HCEC 1CT (cell line): ENCODE data around the gene NEURL1B.

Experiments used
- DNase-seq: peaks from one replicate; pipeline ENCODE4 v3.0.0-alpha.2; 2017

NEURL1B gene

GRCh38 chr5:172718527-172719114 is 77.6 kb downstream of the NEURL1B start:
- DNase-seq = no peak

- DNase-seq = no peak
Measured at GRCh38 chr5:172719211-172719610, 78.1 kb downstream of the NEURL1B start.

GRCh38 chr5:172720655-172721054 is 79.6 kb downstream of the NEURL1B start:
- DNase-seq = no peak

- peak; percentile 34 for DNase-seq
Measured at GRCh38 chr5:172721455-172722326, 80.6 kb downstream of the NEURL1B start.

DNA sequence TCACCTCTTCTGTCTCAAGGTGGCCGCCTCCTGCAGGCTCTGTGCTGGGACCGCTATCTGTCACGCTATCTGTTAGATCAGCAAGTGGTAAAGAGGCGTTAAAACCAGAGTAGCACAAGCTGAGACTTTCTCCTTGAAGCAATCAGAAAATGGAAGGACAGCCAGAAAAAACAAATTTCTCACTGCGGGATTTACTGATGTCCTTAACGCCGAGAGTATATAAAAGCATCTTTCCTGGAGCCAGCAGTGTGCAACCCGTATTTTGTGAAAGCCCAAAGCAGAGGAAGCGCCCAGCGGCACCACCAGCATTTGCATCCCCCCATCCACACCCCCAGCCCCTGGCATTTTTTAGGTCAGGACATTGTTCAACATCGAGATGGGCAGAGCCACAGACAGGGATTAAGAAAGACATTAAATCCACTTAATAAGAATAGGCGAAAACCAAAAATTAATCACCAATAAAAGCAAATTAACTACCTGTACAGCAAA is 81.3 kb downstream of the NEURL1B start:
- DNase-seq = no peak

DNA sequence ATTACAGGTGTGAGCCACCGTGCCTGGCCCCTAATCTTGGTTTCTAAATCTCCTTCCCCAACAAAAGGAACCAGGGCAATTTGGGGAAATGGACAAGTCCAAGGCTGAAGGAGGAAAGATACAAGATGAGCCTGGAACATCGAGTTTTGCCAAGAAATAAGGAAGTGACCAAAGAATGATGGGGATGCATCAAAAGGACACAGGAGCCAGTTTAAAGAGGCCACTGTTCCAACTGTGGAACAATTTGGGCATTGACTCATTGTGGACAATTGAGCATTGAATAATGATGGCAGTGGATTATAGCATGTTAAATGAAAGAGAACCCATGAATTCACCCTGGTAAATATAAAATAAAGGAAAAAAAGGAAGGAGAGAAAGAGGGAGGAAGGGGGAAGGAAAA is 82.4 kb downstream of the NEURL1B start:
- DNase-seq = no peak

DNA sequence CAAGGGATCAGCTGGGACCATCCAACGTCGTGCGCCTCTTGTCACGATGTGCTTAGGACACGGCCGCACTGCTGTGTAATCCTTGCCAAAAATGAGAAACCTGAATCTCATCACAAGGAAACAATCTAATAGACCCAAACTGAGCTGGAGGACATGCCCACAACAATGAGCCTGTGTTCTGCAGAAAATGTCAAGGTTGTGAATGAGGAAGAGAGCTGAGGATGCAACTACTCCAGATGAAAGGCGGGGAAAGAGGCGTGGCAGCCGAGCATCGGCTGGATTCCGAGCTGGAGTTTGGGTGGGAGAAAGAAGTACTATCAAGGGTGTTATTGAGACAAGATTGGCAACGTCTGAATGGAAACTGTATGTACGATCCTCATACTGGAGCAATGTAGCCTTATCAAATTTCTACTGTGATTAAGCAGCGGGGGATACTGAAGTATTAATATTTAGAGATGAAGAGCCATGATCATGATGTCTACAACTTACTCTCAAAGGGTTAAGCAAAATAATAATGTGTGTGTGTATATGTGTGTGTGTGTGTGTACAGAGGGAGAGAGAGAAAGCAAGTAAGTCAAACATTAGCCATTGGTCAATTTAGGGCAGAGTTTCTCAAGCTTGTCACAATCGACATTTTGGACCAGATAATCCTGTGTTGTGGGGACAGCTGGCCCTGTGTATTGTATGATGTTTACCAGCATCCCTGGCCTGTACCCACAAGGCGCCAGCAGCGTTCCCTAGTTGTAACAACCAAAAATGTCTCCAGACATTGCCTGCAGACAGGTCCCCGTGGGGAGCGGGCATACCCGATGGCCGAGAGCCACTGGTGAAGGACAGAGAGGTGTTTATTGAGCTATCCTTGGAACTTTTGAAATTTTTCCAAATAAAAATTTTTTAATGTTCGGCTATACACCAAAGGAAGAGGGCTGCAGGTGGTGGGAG is 83.5 kb downstream of the NEURL1B start:
- DNase-seq = no peak

DNA sequence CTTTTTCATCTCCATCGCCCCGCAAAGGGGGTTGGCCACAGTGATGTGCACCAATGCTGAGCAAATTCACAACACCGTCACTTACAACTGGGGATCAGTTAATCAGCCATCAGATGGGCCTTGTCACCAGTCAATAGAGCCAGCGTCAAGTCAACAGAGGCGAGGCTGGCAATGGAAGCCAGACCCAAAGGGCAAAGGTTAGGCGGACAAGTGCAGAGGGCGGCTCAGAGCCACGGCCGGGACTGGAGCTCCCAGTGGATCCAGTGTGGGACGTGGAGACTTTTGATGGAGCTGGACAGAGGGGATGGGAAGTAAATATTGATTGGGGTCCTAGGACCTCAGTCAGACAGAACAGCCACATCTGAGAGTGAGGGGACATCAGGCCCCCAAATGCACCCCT is 84.2 kb downstream of the NEURL1B start:
- no peak for DNase-seq

- no peak for DNase-seq
Measured at GRCh38 chr5:172725785-172726184, 84.7 kb downstream of the NEURL1B start.

DNA sequence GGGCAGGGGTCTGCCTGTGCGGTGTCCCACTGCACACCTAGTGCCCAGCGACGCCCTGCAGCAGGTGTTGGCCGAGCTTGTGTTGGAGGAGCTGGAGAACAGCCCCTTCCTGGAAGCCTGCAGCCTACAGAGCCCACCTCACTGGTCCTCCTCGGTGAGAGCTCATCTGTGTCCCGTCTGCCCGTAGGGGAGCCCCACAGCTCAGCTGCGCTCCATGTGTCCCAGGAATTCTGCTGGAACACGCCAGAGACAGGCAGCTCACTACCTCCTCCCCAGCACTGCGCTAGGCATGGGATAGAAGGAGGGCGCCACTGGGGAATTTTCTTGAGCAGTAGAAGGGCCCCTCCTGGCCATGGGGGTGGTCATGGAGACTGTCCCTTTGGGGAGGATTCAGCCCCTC is 85.9 kb downstream of the NEURL1B start:
- no peak for DNase-seq

- no peak for DNase-seq
Measured at GRCh38 chr5:172727551-172727950, 86.5 kb downstream of the NEURL1B start.

DNA sequence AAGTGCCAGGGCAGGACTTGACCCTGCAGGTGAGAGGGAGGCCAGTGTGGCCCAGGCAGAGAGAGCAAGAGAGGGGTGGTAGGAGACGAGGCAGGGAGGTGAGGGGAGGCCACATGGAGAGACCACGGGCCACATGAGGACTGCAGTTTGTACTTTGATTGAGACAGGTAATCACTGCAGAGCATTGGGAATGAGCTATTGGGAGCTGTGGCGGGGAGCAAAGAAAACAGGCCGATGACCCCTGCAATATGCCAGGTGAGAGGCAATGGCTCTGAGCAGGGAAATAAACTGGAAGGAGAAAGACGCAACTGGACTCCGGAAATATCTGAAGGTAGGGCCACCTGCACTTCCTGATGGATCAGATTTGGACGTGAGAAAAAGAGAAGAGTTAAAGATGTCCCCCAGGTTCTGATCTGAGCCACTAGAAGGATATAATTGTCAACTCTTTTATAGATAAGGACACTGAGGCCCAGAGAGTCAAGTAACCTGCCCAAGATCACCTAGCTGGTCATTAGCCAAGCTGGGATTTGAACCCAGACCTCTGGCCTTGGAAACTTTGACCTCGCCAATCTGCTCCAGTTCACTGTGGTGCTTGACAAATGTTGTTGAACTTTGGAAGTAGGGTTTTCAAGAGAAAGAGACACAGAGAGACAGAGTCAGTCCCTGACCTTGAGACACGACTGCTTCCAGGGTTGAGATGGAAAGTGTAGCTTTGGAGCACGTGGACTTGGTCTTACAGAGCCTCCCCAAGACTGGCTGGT is 87.6 kb downstream of the NEURL1B start:
- DNase-seq = no peak

- no peak for DNase-seq
Measured at GRCh38 chr5:172729588-172729987, 88.5 kb downstream of the NEURL1B start.

GRCh38 chr5:172730222-172730621 is 89.2 kb downstream of the NEURL1B start:
- no peak for DNase-seq

- no peak for DNase-seq
Measured at GRCh38 chr5:172730981-172731679, 90.1 kb downstream of the NEURL1B start.

GRCh38 chr5:172731680-172732074 is 90.6 kb downstream of the NEURL1B start:
- DNase-seq = no peak

DNA sequence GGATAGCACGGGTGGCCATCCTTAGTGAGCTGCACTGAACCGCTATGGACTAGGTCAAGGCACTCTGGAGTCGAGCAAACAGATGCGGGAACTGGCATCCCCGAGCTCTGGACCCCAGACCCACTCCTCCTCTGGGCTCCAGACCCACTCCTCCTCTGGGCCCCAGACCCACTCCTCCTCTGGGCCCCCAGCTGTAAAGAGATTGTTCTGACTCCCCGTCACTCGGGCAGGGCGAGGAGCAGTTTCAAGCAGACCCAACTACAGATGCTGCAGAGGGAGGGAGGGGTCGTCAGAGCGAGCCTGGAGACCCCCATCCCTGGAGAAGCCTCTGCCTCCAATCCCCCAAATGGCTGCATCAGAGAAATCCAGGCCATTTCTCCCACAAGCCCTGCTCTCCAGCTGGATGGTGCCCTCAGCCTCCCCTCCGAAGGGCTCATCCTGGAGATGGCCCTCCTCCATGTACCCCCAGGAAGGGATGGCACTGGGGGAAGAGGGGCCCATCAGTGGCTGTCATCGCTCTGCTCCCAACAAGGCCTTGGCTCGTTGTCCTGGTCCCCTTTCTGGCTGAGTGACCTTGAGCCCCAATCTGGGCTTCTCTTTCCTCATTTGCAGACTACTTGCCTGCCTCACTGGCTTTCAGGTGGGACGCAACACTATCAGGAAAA is 91.3 kb downstream of the NEURL1B start:
- DNase-seq = no peak

- DNase-seq = peak; percentile 98
Measured at GRCh38 chr5:172733131-172733973, 92.3 kb downstream of the NEURL1B start.

GRCh38 chr5:172733974-172734346 is 92.9 kb downstream of the NEURL1B start:
- no peak for DNase-seq

GRCh38 chr5:172735141-172735831 is 94.2 kb downstream of the NEURL1B start:
- DNase-seq = no peak
